HAP-1 (cell line): ENCODE results near the gene ZKSCAN2.

Experiments
- DNase-seq, 2 experiments: peaks; one replicate each; pipeline ENCODE4 v3.0.0-alpha.2; 2016 to 2020; ENCODE audit warnings: low spot score in 2 of 2
- H3K27me3 ChIP-seq: fragments of 250-450 bp; sonication (Bioruptor Pico); 2 replicates; pipeline ENCODE4 v1.5.1; 2020; ENCODE audit warnings: low read depth, mild to moderate bottlenecking, moderate library complexity
- H3K36me3 ChIP-seq: fragments of 250-450 bp; sonication (Bioruptor Pico); replicated peaks from 2 replicates; pipeline ENCODE4 v1.5.1; 2020; ENCODE audit warnings: mild to moderate bottlenecking
- H3K4me1 ChIP-seq: fragments of 250-450 bp; sonication (Bioruptor Pico); 2 replicates; pipeline ENCODE4 v1.5.1; 2020; ENCODE audit warnings: mild to moderate bottlenecking
- H3K4me3 ChIP-seq: fragments of 250-450 bp; sonication (Bioruptor Pico); 2 replicates; pipeline ENCODE4 v1.5.1; 2020; ENCODE audit warnings: mild to moderate bottlenecking, moderate library complexity
- H3K9me3 ChIP-seq: fragments of 250-450 bp; sonication (Bioruptor Pico); 2 replicates; pipeline ENCODE4 v1.5.1; 2020; ENCODE audit warnings: mild to moderate bottlenecking, moderate library complexity
- in situ Hi-C: fragments of 300-500 bp; cut with MboI; formaldehyde crosslinking; loops from 3 replicates; pipeline ENCODE4 v1.14.3; 2020; ENCODE audit warnings: low sequenced_read_pairs, inconsistent platforms, mixed read lengths

ZKSCAN2 gene

DNA sequence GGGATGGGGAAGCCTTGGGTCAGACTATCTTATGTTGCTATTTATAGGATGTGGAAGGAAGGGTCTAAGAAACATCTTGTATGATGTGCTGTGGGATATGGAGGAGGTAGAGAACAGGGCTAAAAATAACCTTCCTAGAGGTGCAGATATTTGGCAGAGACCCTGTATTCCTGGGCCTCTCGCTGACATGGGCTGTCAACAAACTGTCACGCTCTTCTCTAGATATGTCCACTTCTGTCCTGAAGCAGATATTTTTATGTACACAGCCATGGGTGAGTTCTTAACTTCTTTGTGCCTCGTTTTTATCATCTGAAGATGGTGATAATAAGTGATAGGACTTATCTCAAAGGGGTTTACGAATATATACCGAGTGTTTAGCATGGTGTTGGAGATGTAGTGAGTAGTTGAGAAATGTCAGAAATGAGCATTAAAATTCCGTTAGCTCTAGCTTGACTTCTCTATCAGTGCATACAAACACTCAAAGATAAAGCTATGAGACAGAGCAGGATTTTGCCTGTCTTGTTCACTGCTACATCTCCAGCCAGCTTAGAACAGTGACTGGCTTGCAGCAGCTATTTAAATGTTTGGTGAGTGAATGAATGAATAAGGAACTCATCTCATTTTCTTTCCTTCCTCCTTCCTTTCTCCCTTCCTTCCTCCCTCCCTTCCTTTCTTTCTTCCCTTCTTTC is 43.8 kb downstream of the ZKSCAN2 start:
- H3K4me1 ChIP-seq: no peaks in the 10 kb centered on the region
- no peaks in the 10 kb centered on the region for H3K36me3 ChIP-seq
- no peak for DNase-seq
- no peak overlapping the region for H3K4me3 ChIP-seq
- H3K9me3 ChIP-seq: no peaks in the 10 kb centered on the region
- 0 out of 2 replicates have a peak, but pooled peaks cover 2% of the 10 kb centered on the region for H3K27me3 ChIP-seq
- in situ Hi-C loops: no loop called here

DNA sequence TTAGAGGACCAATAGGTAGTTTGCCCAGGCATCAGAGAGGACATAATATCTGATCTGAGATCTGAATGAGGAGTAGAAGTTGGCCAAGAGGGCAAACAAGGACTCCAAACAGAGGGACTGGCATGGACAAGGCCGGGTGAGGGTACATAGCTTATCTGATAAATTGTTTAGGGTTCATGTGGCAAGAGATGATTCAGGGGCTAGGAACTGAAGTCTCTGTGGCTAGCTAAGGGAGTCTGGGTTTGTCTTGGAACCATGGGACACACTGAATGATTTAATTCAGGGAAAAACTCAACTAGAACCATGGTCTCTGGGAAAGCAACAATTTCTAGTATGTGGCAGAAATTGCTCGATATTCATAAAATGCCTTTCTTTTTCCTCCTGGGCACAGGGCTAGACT is 45.0 kb downstream of the ZKSCAN2 start:
- no peak for DNase-seq
- in situ Hi-C loops: no loop called here
- Histone ChIP-seq H3K27me3 (0 out of 2 replicates have a peak, but pooled peaks cover 2% of the 10 kb centered on the region), H3K4me3 (no peak overlapping the region), H3K9me3 (no peaks in the 10 kb centered on the region), H3K4me1 (no peaks in the 10 kb centered on the region), H3K36me3 (no peaks in the 10 kb centered on the region)

DNA sequence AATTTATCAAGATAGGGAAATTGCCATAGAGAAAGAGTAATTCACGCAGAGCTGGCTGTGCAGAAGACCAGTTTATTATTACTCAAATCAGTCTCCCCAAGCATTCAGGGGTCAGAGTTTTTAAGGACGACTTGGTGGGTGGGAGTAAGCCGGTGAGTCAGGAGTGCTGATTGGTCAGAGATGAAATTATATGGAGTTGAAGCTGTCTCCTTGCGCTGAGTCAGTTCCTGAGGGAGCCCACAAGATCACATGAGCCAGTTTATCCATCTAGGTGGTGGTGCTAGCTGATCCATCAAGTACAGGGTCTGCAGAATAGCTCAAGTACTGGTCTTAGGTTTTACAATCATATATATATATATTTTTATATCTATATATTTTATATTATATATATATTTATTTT is 46.9 kb downstream of the ZKSCAN2 start:
- no peak overlapping the region for H3K4me3 ChIP-seq
- H3K27me3 ChIP-seq: 0 out of 2 replicates have a peak, but pooled peaks cover 2% of the 10 kb centered on the region
- in situ Hi-C loops: no loop called here
- H3K4me1 ChIP-seq: no peaks in the 10 kb centered on the region
- H3K36me3 ChIP-seq: no peaks in the 10 kb centered on the region
- no peak for DNase-seq
- no peaks in the 10 kb centered on the region for H3K9me3 ChIP-seq

DNA sequence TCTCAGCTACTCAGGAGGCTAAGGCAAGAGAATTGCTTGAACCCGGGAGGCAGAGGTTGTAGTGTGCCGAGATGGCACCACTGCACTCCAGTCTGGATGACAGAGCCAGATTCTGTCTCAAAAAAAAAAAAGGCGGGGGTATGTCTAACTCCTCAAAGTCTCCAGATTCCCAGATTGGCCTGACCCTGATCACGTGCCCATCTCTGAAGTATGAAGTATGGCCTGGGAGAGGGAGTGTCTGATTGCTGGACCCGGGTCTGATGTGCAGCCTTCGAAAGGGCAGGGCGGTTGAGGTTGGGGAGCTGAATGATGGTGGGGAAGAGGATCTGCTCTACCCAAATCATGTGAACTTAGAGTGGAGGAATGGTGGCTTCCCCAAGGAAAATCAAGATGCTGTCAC is 58.2 kb downstream of the ZKSCAN2 start:
- no peak overlapping the region for H3K4me3 ChIP-seq
- H3K4me1 ChIP-seq: no peaks in the 10 kb centered on the region
- H3K9me3 ChIP-seq: no peaks in the 10 kb centered on the region
- H3K27me3 ChIP-seq: no peaks in the 10 kb centered on the region
- H3K36me3 ChIP-seq: no peaks in the 10 kb centered on the region
- DNase-seq: no peak
- in situ Hi-C loops: no loop called here

DNA sequence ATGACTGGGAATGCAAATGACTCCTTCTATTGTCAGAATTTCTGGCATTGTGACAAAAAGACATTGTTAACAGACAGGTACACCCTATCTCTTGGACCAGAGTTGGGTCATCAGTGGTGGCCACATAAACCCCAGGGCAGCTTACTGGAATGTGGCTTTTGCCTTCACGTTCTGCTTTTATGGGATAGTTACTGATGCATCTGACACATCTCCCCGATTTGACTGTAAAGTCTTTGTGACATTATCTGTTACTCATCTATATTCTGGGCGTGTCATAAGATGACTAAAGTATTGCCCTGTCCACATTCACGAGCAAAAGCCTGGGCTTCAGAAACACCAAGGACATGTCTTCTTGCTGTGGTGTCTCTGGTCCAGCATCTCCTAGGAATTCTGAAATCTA is 59.6 kb downstream of the ZKSCAN2 start:
- no peak overlapping the region for H3K4me3 ChIP-seq
- DNase-seq: no peak
- no peaks in the 10 kb centered on the region for H3K4me1 ChIP-seq
- in situ Hi-C loops: no loop called here
- no peaks in the 10 kb centered on the region for H3K27me3 ChIP-seq
- H3K36me3 ChIP-seq: no peaks in the 10 kb centered on the region
- no peaks in the 10 kb centered on the region for H3K9me3 ChIP-seq

DNA sequence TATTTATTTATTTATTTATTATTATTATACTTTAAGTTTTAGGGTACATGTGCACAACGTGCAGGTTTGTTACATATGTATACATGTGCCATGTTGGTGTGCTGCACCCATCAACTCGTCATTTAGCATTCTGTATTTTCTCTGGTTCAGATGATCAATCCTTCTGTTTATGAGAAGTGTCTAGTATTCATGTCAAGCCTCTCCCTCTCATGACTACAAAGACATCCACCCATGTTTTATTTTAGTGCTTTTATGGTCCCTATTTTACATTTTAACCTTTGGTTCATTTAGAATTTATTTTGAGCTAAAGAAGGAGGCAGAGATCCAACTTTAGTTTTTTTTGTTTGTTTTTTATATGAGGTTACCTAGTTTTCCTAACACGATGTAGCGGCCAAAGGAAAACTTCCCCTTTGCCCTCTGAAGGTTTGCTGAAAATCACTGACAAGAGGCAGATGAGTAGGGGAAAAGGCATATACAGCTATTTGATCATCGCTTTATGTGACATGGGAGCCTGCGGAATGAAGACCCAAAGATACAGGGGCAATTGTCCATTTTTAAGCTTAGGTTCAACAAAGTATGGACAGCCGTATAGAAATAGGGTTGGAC is 63.3 kb downstream of the ZKSCAN2 start:
- Histone ChIP-seq H3K36me3 (no peaks in the 10 kb centered on the region), H3K9me3 (no peaks in the 10 kb centered on the region), H3K27me3 (no peaks in the 10 kb centered on the region), H3K4me3 (no peak overlapping the region), H3K4me1 (no peaks in the 10 kb centered on the region)
- in situ Hi-C loops: no loop called here
- DNase-seq: no peak

DNA sequence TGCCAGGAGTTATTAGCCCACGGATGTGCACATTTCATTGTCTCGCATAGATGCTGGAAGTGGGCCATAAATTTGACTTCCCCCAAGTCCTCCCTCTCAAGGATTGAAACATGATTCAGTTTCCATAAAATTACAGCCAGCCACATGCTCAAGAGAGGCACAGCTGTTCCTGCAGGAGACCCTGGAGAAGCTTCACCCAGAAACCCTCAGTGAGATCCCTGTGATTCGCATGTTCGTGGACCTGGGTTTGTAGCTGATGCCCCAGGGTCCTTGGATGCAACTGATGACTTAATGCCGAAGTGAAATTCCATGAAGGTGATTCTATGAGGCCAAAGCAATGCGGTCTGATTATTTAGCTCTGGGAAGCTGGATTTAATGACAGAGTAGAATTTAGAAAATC is 65.5 kb downstream of the ZKSCAN2 start:
- Histone ChIP-seq H3K36me3 (no peaks in the 10 kb centered on the region), H3K4me3 (no peak overlapping the region), H3K4me1 (no peaks in the 10 kb centered on the region), H3K27me3 (no peaks in the 10 kb centered on the region), H3K9me3 (no peaks in the 10 kb centered on the region)
- in situ Hi-C loops: no loop called here
- DNase-seq: no peak

DNA sequence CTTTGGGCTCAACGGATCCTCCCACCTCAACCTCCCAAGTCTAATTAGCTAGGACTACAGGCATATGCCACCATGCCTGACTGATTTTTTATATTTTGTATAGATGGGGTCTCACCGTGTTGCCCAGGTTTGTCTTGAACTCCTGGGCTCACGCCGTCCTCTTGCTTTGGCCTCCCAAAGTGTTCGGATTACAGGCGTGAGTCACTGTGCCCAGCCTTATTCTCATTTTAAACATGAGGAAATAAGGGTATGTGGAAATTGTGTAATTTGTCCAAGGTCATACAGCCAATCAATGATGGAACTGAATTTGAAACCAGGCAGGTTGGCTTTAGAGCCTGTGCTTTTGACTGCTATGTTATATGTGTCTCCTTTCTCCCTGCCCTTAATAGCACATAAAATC is 68.3 kb downstream of the ZKSCAN2 start:
- H3K4me1 ChIP-seq: no peaks in the 10 kb centered on the region
- in situ Hi-C loops: no loop called here
- no peaks in the 10 kb centered on the region for H3K27me3 ChIP-seq
- no peak for DNase-seq
- no peaks in the 10 kb centered on the region for H3K36me3 ChIP-seq
- H3K9me3 ChIP-seq: no peaks in the 10 kb centered on the region
- H3K4me3 ChIP-seq: no peak overlapping the region

DNA sequence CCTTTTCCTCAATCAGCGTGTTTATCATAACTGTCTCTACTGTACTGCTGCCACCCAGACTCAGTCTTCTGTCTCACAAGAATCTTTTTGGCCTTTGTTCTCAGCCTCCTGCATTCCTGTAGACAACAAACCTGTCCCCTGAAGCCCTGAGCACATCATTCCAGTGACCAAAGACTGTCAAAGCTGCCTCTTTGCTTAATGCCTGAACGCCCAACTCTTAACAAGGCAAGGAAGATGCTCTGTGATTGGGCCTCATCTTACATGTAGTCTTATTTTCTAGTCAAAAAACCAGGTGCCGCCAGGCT is 70.2 kb downstream of the ZKSCAN2 start:
- in situ Hi-C loops: no loop called here
- Histone ChIP-seq H3K4me1 (no peaks in the 10 kb centered on the region), H3K27me3 (no peaks in the 10 kb centered on the region), H3K4me3 (no peak overlapping the region), H3K9me3 (no peaks in the 10 kb centered on the region), H3K36me3 (no peaks in the 10 kb centered on the region)
- no peak for DNase-seq
